GM23338 (cell line): ENCODE data around the gene DNAAF5. TPM values are rescaled to one million over a fixed set of nuclear protein-coding genes. Genes with fewer than 3 reads are reported as not detected.

ENCODE experiments used
- ATAC-seq: fragments of 200-7000 bp; cut with Tn5 transposase; 3 replicates; pipeline ENCODE4 v1.9.1; 2020
- DNase-seq: peaks from one replicate; pipeline ENCODE4 v3.0.0-alpha.2; 2015; ENCODE audit warnings: low spot score
- H2AFZ ChIP-seq: fragments of 200-600 bp; sonication (generic); 2 replicates; pipeline ENCODE4 v1.8.0; 2016; ENCODE audit warnings: antibody characterized with exemption, mild to moderate bottlenecking, moderate library complexity
- H3F3A ChIP-seq: fragments of 200-600 bp; sonication (generic); replicated peaks from 2 replicates; pipeline ENCODE4 v1.8.0; 2017; ENCODE audit warnings: antibody characterized with exemption, mixed run types, low read depth
- H3K27ac ChIP-seq: fragments of 200-600 bp; sonication (generic); 2 replicates; pipeline ENCODE4 v1.6.1; 2016; ENCODE audit warnings: low read depth
- H3K27me3 ChIP-seq: fragments of 200-600 bp; sonication (generic); 2 replicates; pipeline ENCODE4 v1.8.0; 2016; ENCODE audit warnings: mild to moderate bottlenecking, mixed run types, moderate library complexity; ENCODE audit not compliant: insufficient read depth
- H3K36me3 ChIP-seq: fragments of 200-600 bp; sonication (generic); 2 replicates; pipeline ENCODE4 v1.8.0; 2016; ENCODE audit warnings: mild to moderate bottlenecking; ENCODE audit not compliant: insufficient read depth
- H3K4me1 ChIP-seq: fragments of 200-600 bp; sonication (generic); 2 replicates; pipeline ENCODE4 v1.8.0; 2016; ENCODE audit warnings: mild to moderate bottlenecking, moderate library complexity; ENCODE audit not compliant: insufficient read depth
- H3K4me2 ChIP-seq: fragments of 200-600 bp; sonication (generic); 2 replicates; pipeline ENCODE4 v1.7.1; 2017; ENCODE audit warnings: mixed run types
- H3K4me3 ChIP-seq: fragments of 200-600 bp; sonication (generic); 2 replicates; pipeline ENCODE4 v1.6.1; 2016; ENCODE audit warnings: mixed run types
- H3K79me2 ChIP-seq: fragments of 200-600 bp; sonication (generic); replicated peaks from 2 replicates; pipeline ENCODE4 v1.8.0; 2017; ENCODE audit warnings: mild to moderate bottlenecking; ENCODE audit not compliant: insufficient read depth
- H3K9me2 ChIP-seq: fragments of 200-600 bp; sonication (generic); 2 replicates; pipeline ENCODE4 v1.8.0; 2017; ENCODE audit not compliant: insufficient read depth
- H4K20me1 ChIP-seq: fragments of 200-600 bp; sonication (generic); replicated peaks from 2 replicates; pipeline ENCODE4 v1.8.0; 2017; ENCODE audit warnings: mild to moderate bottlenecking; ENCODE audit not compliant: insufficient read depth
- H3K27ac Mint-ChIP-seq: 2 replicates; pipeline ENCODE4 v1.8.0; 2020; ENCODE audit warnings: inconsistent platforms, mild to moderate bottlenecking, moderate library complexity, mixed read lengths
- H3K27me3 Mint-ChIP-seq: 3 replicates; pipeline ENCODE4 v1.8.0; 2022; ENCODE audit warnings: low read depth, mild to moderate bottlenecking, moderate library complexity, mixed read lengths, inconsistent platforms; ENCODE audit not compliant: insufficient read depth, poor library complexity
- H3K36me3 Mint-ChIP-seq: 3 replicates; pipeline ENCODE4 v1.8.0; 2021; ENCODE audit warnings: low read depth, mild to moderate bottlenecking, inconsistent platforms, moderate library complexity, mixed read lengths
- H3K4me1 Mint-ChIP-seq: 3 replicates; pipeline ENCODE4 v1.8.0; 2020; ENCODE audit warnings: mild to moderate bottlenecking, inconsistent platforms, mixed read lengths
- H3K4me3 Mint-ChIP-seq: 3 replicates; pipeline ENCODE4 v1.8.0; 2021; ENCODE audit warnings: moderate library complexity, mild to moderate bottlenecking, inconsistent platforms, mixed read lengths
- H3K9me3 Mint-ChIP-seq: 3 replicates; pipeline ENCODE4 v1.8.0; 2020; ENCODE audit warnings: moderate library complexity, mild to moderate bottlenecking, inconsistent platforms, mixed read lengths
- CREB1 ChIP-seq: fragments of 250-450 bp; sonication (Bioruptor Pico); IDR thresholded peaks from 2 replicates; pipeline ENCODE4 v1.5.0; 2020; ENCODE audit warnings: low read depth, mild to moderate bottlenecking, moderate library complexity
- EZH2 ChIP-seq: fragments of 200-600 bp; sonication (generic); IDR thresholded peaks from one replicate; pipeline ENCODE4 v1.8.0; 2017; ENCODE audit warnings: antibody characterized with exemption, mild to moderate bottlenecking, low read depth; ENCODE audit not compliant: unreplicated experiment
- EZH2phosphoT487 ChIP-seq: fragments of 200-600 bp; sonication (generic); IDR thresholded peaks from one replicate; pipeline ENCODE4 v1.8.1; 2018; ENCODE audit warnings: antibody characterized with exemption; ENCODE audit not compliant: unreplicated experiment
- JUNB ChIP-seq: IDR thresholded peaks from one replicate; pipeline ENCODE4 v1.6.1; 2016; ENCODE audit warnings: antibody characterized with exemption; ENCODE audit not compliant: unreplicated experiment
- NANOG ChIP-seq: IDR thresholded peaks from 2 replicates; pipeline ENCODE4 v1.6.1; 2016; ENCODE audit warnings: antibody characterized with exemption, borderline replicate concordance
- POLR2AphosphoS5 ChIP-seq: IDR thresholded peaks from 2 replicates; pipeline ENCODE4 v1.6.1; 2016; ENCODE audit warnings: antibody characterized with exemption, low read depth
- REST ChIP-seq: IDR thresholded peaks from one replicate; pipeline ENCODE4 v1.6.1; 2018; ENCODE audit warnings: antibody characterized with exemption; ENCODE audit not compliant: unreplicated experiment
- STAT1 ChIP-seq: IDR thresholded peaks from one replicate; pipeline ENCODE4 v1.6.1; 2016; ENCODE audit warnings: antibody characterized with exemption; ENCODE audit not compliant: unreplicated experiment
- ZNF114 ChIP-seq: fragments of 250-450 bp; sonication (Bioruptor Pico); IDR thresholded peaks from 2 replicates; pipeline ENCODE4 v1.5.0; 2020; ENCODE audit warnings: mild to moderate bottlenecking, moderate library complexity
- ZNF331 ChIP-seq: fragments of 250-450 bp; sonication (Bioruptor Pico); IDR thresholded peaks from 2 replicates; pipeline ENCODE4 v1.5.0; 2020; ENCODE audit warnings: low read depth, mild to moderate bottlenecking, moderate library complexity
- ZNF462 ChIP-seq: fragments of 250-450 bp; sonication (Bioruptor Pico); IDR thresholded peaks from 2 replicates; pipeline ENCODE4 v1.5.0; 2020; ENCODE audit warnings: mild to moderate bottlenecking, moderate library complexity
- polyA plus RNA-seq: library from polyadenylated mRNA; unstranded; fragments of >200 nt; fragmentation: Nextera tagmentation; extraction: Ambion mirVana; gene quantifications from 2 replicates; pipeline ENCODE4 v1.2.1, GENCODE V29; 2016
- total RNA-seq: library from RNA; depleted of rRNA; stranded (reverse); fragments of >200 nt; shearing (Covaris generic); gene quantifications from 2 replicates; pipeline ENCODE4 v1.2.3, GENCODE V29; 2014
- TF ChIP-seq, protein P1 (sequence below), 2 experiments: fragments of 200-600 bp in 1 of 2; sonication (generic) in 1 of 2; conservative IDR thresholded peaks; 2 replicates each; pipeline versions ENCODE4 v1.5.1 to v1.6.1; 2016 to 2017; ENCODE audit warnings: antibody characterized with exemption in 2 of 2, low read depth in 2 of 2, mild to moderate bottlenecking in 2 of 2, moderate library complexity in 1 of 2
- TF ChIP-seq, protein P2 (sequence below): IDR thresholded peaks from 2 replicates; pipeline ENCODE4 v1.6.1; 2016; ENCODE audit warnings: antibody characterized with exemption

The DNAAF5 gene
- total and polyA plus RNA-seq, 2 experiments from 2014 or later, result 20.4 to 86.7 TPM

GRCh38 chr7:770336-770735 is 43.8 kb downstream of the DNAAF5 start:
- H3K36me3 ChIP-seq, result peaks cover 4% of the 10 kb centered on the region; the same call in 1 of the 2 replicates
- H3K9me2 ChIP-seq, result no peaks in the 10 kb centered on the region
- H3K36me3 Mint-ChIP-seq, result peaks cover 37% of the 10 kb centered on the region
- H3K4me3 ChIP-seq, result no peak overlapping the region
- H3K79me2 ChIP-seq, result 0 out of 2 replicates have a peak, but pooled peaks cover 4% of the 10 kb centered on the region
- TF ChIP-seq ZNF331 (CRISPR knock-in tag) (no peak), STAT1 (no peak), EZH2phosphoT487 (no peak), CREB1 (CRISPR knock-in tag) (no peak), REST (no peak), ZNF462 (no peak), ZNF114 (CRISPR knock-in tag) (no peak), JUNB (no peak), NANOG (no peak), EZH2 (no peak), POLR2AphosphoS5 (no peak)
- TF ChIP-seq, protein P1, sequence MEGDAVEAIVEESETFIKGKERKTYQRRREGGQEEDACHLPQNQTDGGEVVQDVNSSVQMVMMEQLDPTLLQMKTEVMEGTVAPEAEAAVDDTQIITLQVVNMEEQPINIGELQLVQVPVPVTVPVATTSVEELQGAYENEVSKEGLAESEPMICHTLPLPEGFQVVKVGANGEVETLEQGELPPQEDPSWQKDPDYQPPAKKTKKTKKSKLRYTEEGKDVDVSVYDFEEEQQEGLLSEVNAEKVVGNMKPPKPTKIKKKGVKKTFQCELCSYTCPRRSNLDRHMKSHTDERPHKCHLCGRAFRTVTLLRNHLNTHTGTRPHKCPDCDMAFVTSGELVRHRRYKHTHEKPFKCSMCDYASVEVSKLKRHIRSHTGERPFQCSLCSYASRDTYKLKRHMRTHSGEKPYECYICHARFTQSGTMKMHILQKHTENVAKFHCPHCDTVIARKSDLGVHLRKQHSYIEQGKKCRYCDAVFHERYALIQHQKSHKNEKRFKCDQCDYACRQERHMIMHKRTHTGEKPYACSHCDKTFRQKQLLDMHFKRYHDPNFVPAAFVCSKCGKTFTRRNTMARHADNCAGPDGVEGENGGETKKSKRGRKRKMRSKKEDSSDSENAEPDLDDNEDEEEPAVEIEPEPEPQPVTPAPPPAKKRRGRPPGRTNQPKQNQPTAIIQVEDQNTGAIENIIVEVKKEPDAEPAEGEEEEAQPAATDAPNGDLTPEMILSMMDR (conservative IDR thresholded peaks at IDR 0.05; ENCODE audit: low read depth in 2 of 2), result no peak
- TF ChIP-seq, protein P2, sequence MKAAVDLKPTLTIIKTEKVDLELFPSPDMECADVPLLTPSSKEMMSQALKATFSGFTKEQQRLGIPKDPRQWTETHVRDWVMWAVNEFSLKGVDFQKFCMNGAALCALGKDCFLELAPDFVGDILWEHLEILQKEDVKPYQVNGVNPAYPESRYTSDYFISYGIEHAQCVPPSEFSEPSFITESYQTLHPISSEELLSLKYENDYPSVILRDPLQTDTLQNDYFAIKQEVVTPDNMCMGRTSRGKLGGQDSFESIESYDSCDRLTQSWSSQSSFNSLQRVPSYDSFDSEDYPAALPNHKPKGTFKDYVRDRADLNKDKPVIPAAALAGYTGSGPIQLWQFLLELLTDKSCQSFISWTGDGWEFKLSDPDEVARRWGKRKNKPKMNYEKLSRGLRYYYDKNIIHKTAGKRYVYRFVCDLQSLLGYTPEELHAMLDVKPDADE, result no peak
- no peaks in the 10 kb centered on the region; the same call in 1 of the 3 replicates for H3K4me1 Mint-ChIP-seq
- ATAC-seq (no peak), DNase-seq (no peak)
- H4K20me1 ChIP-seq, result peaks cover 15% of the 10 kb centered on the region; the same call in 1 of the 2 replicates
- no peak overlapping the region for H3K27ac ChIP-seq
- peaks cover 8% of the 10 kb centered on the region; the same call in 1 of the 2 replicates for H3F3A ChIP-seq
- H3K27me3 ChIP-seq, result no peaks in the 10 kb centered on the region
- H3K27ac Mint-ChIP-seq, result no peak overlapping the region
- H2AFZ ChIP-seq, result no peak overlapping the region
- no peak overlapping the region for H3K4me2 ChIP-seq
- peaks cover 8% of the 10 kb centered on the region for H3K27me3 Mint-ChIP-seq
- no peaks in the 10 kb centered on the region; the same call in 2 of the 3 replicates for H3K9me3 Mint-ChIP-seq
- no peak overlapping the region for H3K4me3 Mint-ChIP-seq
- H3K4me1 ChIP-seq, result no peaks in the 10 kb centered on the region
